ENCODE results near the gene ZNF740. TPM values are rescaled to one million over a fixed set of nuclear protein-coding genes. Genes with fewer than 3 reads are reported as not detected.
A peak's percentile ranks its signal among the peaks of the same experiment; 100 is the strongest.

Gene ZNF740
- total and polyA plus RNA-seq, 7 donors = 3.3 to 22.8 (median 15.7) TPM

- Histone ChIP-seq H3K4me1 (peaks cover 27% of the 10 kb centered on the region), H3K4me3 (peak overlapping the region; percentile 71)
- intact Hi-C loops (cut with DNase I) = no loop called here
Observed at GRCh38 chr12:53217931-53218307, 37.4 kb downstream of the ZNF740 start.

GRCh38 chr12:53218551-53219291 lies 38.2 kb downstream of the ZNF740 start:
- ATAC-seq (no peak), DNase-seq (peak; percentile 34 to 65)
- intact Hi-C loops (cut with DNase I) = no loop called here
- peaks cover 0 to 4% of the 10 kb centered on the region in 2 donors for H3K36me3 ChIP-seq (ENCODE audit: insufficient read depth in 1 of 2, low read depth in 1 of 2)
- H3K4me3 ChIP-seq = peak overlapping the region; percentile 71
- peak overlapping the region; percentile 93 for H3K27ac ChIP-seq
- no peaks in the 10 kb centered on the region for H3K9me3 ChIP-seq
- 22 to 40% (median 28%) methylated on average over 23 to 30 of the region's 30 CpGs for WGBS, 3 donors
- peaks cover 30% of the 10 kb centered on the region for H3K4me1 ChIP-seq
- H3K27me3 ChIP-seq (ENCODE audit: insufficient read depth in 3 of 3, low read length in 2 of 3) = no peaks in the 10 kb centered on the region
- TF ChIP-seq CTCF (IDR thresholded peaks at IDR 0.05) = no peak

More at GRCh38 chr12:53217931-53218307, 37.4 kb downstream of the ZNF740 start:
- Histone ChIP-seq H3K27me3 (ENCODE audit: insufficient read depth in 3 of 3, low read length in 2 of 3) (no peaks in the 10 kb centered on the region), H3K27ac (peak overlapping the region; percentile 93), H3K36me3 (ENCODE audit: insufficient read depth in 1 of 2, low read depth in 1 of 2) (peaks cover 0 to 10% of the 10 kb centered on the region in 2 donors), H3K9me3 (no peaks in the 10 kb centered on the region)
- 33 to 42% (median 34%) methylated on average over 3 of the region's 3 CpGs for WGBS, 3 donors
- DNase-seq = no peak
- no peak for TF ChIP-seq CTCF (IDR thresholded peaks at IDR 0.05)
- ATAC-seq = peak in 3 of 4 donors; percentile 10 to 16 (median 16)

- Histone ChIP-seq H3K27ac (peak overlapping the region; percentile 93), H3K27me3 (ENCODE audit: insufficient read depth in 3 of 3, low read length in 2 of 3) (no peaks in the 10 kb centered on the region), H3K36me3 (ENCODE audit: insufficient read depth in 1 of 2, low read depth in 1 of 2) (no peaks in the 10 kb centered on the region), H3K4me3 (peak overlapping the region; percentile 71), H3K9me3 (no peaks in the 10 kb centered on the region), H3K4me1 (peaks cover 35% of the 10 kb centered on the region)
- no peak for TF ChIP-seq CTCF (IDR thresholded peaks at IDR 0.05)
- intact Hi-C loops (cut with DNase I) = no loop called here
- DNase-seq (peak; percentile 46 to 55), ATAC-seq (no peak)
- 8 to 28% (median 9%) methylated on average over 27 of the region's 27 CpGs for WGBS, 3 donors
Observed at GRCh38 chr12:53219292-53219955, 38.9 kb downstream of the ZNF740 start.

- intact Hi-C loops (cut with DNase I) = loop anchor here (2.0 to 5.0 kb wide), 2 partner anchors 33 to 232 kb away; partner anchors contain the start of gene PCBP2 (in 1 of the 2)
- Histone ChIP-seq H3K4me3 (peak overlapping the region; percentile 71), H3K27ac (peak overlapping the region; percentile 93), H3K36me3 (ENCODE audit: insufficient read depth in 1 of 2, low read depth in 1 of 2) (no peaks in the 10 kb centered on the region), H3K27me3 (ENCODE audit: insufficient read depth in 3 of 3, low read length in 2 of 3) (no peaks in the 10 kb centered on the region), H3K4me1 (peaks cover 35% of the 10 kb centered on the region), H3K9me3 (no peaks in the 10 kb centered on the region)
- no peak for TF ChIP-seq CTCF (IDR thresholded peaks at IDR 0.05)
- DNase-seq (peak; percentile 65 to 75), ATAC-seq (peak in 1 of 4 donors; percentile 17)
- 1 to 11% (median 4%) methylated on average over 45 to 51 of the region's 53 CpGs for WGBS, 3 donors
Observed at GRCh38 chr12:53219956-53220693, 39.6 kb downstream of the ZNF740 start.
